Stimulated activated CD4-positive, alpha-beta T cell treated with anti-CD3 and anti-CD28 coated beads, Interleukin-15, amount 100 ng/mL, for 1 hour (primary cell): Measurements from ENCODE around the gene ZSCAN26.
A peak's percentile ranks its signal among the peaks of the same experiment; 100 is the strongest.
"Not testable (repeated sequence)": the region's sequence is repeated elsewhere in the genome, so short reads cannot be mapped to it uniquely, and the experiment has no call there.

Experiments
- DNase-seq, 2 donors: peaks; one replicate each; pipeline ENCODE4 v3.0.0-alpha.2; 2020; ENCODE audit warnings: low read depth in 1 of 2, low spot score in 1 of 2

Gene ZSCAN26

DNA sequence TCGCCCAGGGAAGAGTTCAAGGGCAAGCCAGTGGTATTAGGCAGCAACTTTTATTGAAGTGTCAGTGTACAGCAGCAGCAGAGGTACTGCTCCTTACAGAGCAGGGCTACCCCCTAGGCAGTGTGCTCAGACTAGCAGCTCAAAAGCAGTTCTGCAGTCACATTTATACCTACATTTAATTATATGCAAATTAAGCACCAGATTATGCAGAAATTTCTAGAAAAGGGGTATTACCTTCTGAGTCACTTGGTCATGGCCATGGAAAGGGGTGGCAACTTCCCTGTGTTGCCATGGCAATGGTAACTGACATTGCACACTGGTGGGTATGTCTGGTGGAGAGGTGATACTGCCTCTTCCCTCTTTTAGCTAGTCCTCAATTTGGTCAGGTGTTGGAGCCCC, 12.8 kb upstream of the ZSCAN26 start:
- no peak for DNase-seq

DNA sequence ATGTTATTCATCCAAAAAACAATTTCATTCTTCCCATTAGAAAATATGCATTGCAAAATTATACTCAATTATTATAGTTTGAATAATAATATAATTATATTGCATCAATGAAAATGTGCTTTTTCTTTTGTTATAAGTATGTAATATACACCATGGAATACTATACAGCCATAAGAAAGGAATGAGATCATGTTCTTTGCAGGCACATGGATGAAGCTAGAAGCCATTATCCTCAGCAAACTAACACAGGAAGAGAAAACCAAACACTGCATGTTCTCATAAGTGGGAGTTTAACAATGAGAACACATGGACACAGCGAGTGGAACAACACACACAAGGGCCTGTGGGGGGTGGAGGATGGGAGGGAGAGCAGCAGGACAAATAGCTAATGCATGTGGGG, 9.9 kb upstream of the ZSCAN26 start:
- DNase-seq: no peak

DNA sequence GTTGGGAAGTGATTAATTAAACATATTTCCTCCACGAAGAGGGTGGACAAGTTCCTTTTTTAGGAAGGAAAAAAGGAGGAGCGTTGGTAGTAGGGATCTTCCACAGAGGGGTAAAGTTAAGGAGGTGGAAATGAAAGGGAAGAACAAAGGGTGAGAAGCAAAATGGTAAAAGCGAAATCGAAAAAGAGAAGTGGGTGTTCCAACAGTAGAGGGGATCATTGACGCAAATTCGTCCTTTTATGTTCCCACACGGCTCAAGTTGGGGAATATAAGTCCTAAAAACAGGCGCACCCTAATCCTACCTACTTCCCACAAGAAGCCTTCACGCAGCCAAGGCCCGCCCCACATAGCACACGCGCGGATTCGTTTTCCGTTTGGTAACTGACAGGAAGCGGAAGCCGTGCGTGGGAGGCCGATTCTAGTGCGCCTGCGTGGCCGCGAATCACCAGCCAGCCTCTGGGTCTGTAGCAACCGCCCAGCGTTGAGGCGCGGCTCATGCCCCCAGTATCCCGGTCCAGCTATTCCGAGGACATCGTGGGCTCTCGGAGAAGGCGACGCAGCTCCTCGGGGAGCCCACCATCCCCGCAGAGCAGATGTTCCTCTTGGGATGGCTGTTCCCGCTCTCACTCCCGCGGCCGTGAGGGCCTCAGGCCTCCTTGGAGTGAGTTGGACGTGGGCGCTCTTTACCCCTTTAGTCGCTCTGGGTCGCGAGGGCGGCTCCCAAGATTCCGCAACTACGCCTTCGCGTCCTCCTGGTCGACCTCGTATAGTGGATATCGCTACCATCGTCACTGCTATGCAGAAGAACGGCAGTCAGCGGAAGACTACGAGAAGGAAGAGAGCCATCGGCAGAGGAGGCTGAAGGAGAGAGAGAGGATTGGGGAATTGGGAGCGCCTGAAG, 7.8 kb upstream of the ZSCAN26 start, which contains the start of gene NKAPL:
Gene NKAPL, plus strand, starts transcription at position 421 of the 901 bp plus-strand sequence. Its CDS starts 75 bp downstream, at position 496.
- peak in 1 of 2 donors; percentile 45 for DNase-seq

DNA sequence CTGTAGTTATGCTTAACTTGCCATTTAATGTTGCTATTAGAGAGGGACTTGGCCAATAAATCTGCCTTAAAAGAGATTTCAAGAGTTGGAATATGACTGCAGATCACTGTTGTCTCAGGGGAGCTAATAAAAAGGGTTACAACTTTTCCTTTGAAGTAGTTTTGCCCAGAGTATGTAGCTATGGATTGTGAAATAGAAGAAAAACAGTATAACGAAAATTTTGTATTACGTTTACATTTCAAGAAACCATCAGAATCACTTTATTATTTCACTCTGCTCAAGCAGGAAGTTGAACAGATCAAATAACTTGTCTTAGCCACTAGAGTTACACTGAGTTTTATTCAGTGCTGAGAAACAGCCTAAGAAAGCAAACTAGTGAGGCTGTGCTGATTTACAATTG, 3.0 kb upstream of the ZSCAN26 start:
- DNase-seq: no peak

DNA sequence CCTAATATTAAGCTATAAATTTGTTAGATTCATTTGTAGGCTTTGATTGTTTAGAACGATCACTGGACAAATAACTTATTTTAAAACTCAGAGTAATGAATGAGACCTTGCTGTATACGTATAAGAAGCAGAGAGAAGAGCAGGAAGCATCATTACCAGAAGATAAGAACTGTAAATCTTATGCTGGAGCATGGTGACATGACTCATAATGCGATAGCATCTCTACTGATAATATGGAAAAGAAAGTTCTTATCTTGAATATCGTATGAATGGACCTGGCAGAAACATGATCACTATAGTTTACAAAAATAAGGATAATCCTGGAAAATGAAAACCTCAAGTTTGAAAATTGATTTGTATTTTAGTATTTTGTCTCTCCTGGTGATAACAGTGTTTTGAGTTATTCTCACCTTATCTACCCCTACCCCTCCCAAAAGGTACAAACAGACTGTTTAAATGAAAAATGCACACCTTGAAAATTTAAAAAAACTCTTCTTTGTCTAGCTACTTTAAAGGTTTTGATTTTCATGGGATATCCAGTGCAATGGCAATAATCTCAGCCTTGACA, 2.0 kb upstream of the ZSCAN26 start:
- no peak for DNase-seq

DNA sequence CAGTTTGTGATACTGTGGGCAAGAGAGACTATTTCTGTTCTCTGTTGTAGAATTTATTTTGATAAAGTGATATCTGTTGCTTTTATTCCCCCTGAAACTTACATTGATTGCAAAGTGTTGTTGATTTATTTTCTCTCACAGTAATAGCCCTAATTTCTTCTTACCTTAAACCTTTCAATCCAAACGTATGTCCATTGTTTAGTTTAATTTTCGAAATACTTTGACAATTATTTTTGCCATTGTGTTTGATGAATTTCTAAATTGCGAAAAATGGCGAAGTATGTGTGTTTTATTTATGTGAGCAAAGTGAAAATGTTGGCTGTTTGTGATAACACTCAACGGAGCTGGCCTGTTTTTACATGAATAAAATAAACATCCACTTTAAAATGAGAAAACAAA, 381 bp upstream of the ZSCAN26 start:
- DNase-seq: no peak

DNA sequence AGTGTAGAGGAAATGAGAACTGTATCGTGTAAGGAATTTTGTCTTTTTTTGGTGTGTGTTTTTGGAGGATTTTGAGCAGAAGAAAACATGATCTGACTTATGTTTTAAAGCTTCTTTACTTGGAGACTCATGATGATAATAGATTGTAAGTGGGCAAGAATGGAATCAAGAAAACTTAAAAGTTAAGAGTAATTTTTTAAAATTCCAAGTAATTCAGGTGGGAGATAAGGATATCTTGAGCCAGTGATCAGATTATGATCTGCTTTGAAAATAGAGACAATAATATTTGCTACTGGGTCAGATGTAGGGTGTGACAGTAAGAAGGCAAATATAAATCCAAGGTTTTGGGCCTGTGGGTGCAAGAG, 734 bp downstream of the ZSCAN26 start:
- no peak for DNase-seq

DNA sequence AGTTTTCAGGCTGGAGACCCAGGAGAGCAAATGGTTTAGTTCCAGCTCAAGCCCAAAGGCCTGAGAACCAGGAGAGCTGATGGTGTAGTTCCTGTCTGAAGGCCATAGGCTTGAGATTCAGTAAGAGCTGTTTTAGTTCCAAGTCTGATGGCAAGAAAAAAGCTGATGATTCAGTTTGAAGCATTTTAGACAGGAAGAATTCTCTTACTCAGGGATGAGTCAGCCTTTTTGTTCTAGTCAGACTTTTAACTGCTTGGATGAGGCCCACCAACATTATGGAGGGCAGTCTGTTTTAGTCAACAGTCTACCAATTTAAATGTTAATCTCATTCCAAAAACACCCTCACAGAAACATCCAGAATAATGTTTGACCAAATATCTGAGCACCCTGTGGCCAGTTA, 2.5 kb downstream of the ZSCAN26 start:
- no peak for DNase-seq

DNA sequence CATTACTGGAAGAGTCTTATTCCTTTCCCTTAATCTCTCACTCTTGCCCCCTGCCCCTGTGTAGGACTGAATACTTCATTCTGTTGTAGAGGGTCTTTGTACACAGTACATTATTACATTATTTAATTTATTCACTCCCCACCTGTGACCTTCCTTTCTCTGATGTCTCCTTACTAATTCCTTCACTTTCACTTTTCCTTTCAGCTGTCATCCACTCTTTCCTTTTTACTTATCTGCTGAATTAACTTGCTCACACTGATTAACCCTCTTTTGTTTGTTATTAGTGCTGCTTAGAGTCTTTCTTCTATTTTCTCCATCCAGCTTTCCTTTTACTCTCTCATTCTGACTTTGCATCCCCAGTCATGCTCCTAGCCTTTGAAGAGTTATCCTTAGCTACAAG, 7.9 kb downstream of the ZSCAN26 start:
- DNase-seq: no peak

DNA sequence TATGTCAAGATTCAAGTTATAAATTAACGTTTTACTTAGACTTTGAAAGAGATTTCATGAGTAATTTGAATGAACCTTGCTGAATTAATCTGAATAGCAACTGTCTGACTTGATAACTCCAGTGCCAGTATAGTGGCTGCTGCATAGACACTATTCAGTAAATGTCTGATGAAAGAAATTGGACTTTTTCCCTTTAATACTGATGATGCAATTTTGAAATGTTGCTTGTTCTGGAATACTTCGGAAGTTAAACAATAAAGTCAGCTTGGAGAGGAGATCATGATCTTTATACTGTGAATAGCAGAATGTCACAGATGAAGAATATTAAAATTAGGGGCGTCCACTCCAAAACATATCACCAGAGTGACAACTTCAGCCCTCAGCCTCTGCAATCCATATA, 10.8 kb downstream of the ZSCAN26 start:
- DNase-seq: no peak

DNA sequence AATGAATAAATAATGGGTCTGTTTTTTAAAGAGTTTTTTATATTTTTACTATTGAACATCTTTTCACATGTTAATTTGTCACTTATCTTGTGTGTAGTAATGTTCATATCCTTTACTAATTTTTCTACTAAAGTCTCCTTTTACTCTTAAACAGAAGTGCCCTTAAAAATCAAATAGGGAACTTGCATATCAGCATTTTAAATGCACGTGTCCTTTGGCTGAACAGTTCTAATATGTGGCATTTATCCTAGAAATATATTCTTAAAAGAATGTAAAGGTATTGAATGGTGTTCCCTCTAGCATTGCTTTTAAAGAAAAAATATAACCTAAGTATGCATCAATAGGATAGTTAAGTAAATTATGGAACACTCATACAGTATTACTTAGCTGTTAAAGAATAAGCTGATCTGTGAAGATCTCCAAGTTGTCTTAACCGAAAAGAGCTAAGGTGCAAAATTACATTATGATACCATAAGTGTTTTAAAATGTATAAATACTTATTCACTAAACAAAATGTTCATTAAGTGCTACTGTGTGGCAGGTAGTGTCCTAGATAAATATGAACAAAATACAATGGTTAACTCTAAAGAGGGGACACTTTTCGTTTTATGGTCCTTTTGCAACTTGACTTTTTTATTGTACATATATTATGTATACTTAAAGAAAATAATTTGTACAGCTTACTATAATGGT, 13.8 kb downstream of the ZSCAN26 start:
- no peak for DNase-seq

DNA sequence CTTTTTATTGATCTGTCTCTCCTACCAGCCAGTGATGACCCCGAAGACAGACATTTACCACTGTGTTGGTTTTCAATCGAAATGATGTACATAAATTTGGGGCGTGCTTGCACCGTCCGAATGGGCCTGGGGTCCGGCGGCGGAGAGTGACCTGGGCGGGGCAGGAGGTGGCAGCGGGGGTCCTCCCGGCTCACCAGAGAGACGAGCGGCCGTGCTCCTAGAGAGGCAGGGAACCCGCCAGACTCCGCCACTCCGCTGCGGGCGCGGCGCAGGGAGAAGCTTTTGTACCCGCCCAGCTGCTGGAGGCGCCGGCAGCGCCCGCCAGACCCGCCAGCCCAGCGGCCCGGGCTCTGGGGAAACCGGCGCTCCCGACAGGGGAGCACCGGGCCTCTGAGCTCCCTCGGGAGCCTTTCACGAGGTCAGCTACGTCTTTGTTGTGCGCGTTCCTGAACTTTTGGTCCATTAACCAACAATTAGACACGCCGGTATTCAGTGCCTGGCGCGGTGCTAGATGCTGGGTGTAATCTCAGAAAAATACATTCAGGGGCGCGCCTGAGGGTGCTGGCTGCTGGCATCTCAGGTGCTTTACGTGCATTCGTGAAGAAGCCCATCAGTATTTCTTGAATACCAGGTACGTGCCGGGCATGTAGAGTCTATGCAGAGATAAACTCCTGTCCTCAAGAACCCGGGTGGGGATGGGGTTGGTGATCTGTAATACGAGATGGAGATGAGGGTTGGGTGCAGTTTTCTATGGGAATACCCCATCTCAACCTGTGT, 14.5 kb downstream of the ZSCAN26 start, which contains the start of gene PGBD1:
Gene PGBD1, plus strand, starts transcription at position 285 of the 777 bp plus-strand sequence. CDS start 2,242 bp downstream, outside the sequence.
- DNase-seq: peak in 1 of 2 donors; percentile 36

DNA sequence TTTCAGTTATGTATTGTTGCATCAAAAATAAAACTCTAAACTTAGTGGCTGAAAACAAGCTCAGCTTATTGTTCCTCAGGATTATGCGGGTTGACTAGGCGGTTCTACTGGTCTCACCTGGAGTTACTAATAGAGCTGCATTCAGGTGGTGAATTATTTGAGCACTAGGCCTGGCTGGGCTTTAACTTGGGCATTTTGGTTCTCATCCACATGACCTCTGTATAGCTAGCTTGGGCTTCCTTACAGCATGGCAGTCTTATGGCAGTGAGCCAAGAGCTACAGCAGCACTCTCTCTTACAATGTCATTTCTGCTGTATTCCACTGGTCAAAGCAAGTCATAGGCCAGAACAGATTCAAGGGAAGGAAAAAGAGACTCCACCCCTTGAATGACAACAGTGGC, 16.0 kb downstream of the ZSCAN26 start:
- DNase-seq: no peak

DNA sequence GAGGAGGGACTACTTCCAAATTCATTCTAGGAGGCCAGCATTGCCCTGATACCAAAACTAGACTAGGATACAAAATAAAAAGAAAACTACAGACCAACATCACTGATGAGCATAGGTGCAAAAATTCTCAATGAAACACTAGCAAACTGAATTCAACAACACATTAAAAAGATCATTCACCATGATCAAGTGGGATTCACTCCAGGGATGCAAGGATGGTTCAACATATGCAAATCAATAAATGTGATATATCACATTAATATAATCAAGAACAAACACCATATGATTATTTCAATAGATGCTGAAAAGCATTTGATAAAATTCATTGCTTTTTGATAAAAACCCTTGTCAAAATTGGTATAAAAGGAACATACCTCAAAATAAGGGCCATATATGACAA, 24.6 kb downstream of the ZSCAN26 start:
- no peak for DNase-seq

DNA sequence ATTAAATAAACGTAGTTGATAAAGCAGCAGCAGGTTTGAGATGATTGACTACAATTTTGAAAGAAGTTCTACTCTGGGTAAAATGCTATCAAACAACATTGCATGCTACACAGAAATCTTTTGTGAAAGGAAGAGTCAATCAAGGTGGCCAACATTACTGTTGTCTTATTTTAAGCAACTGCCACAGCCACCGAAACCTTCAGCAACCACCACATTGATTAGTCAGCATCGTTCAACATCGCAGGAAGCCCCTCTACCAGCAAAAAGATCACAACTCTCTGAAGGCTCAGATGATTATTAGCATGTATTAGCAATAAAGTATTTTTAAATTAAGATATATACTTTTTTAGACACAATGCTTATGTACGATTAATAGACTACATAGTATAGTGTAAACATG, 28.4 kb downstream of the ZSCAN26 start:
- DNase-seq: no peak

DNA sequence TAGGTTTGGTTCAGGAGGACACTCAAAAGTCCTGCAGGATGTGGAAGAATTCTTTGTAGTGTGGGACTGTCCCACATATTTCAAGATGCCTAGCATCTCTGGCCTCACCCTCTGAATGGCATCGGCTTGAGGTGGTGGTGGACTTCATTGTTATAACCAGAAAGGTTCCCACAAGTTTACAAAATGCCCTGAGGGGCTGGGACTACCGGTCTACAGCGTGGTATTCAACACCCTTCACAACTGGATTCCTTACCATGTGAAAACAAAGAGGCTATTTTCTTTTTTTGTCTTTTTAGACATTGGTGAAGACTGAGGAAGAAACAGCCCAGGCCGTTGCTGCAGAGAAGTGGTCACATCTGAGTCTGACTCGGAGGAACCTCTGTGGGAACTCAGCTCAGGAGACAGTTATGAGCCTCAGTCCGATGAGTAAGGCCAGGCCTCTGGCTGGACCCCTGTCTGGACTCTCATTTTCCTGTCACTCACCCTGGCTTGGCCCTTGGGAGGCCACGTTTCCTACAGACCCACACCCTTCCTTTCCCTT, 29.6 kb downstream of the ZSCAN26 start:
- no peak for DNase-seq

DNA sequence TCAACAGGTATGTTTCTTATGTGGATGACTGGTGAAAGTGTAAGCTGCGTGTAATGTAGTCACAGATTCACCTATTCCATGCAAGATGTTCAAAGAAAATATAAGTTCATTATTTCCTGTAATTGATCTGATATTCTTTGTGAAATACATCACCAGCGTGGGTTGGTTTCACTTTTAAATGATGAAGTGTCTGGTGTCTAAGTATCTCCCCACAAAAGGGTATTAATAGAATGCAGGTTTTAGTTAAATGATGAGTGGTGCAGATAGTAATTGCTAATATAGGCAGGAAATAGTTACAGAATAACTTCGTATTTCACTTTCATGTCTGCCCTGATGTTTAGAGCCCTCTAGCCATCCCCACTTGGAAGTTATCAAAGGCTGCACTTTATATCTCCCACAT, 36.6 kb downstream of the ZSCAN26 start:
- no peak for DNase-seq

DNA sequence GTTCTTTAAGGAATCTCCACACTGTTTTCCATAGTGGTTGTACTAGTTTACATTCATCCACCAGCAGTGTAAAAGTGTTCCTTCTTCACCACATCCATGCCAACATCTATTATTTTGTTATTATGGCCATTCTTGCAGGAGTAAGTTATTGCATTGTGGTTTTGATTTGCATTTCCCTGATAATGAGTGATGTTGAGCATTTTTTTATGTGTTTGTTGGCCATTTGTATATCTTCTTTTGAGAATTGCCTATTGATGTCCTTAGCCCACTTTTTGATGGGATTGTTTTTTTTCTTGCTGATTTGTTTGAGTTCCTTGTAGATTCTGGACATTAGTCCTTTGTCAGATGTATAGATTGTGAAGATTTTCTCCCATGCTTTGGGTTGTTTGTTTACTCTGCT, 39.4 kb downstream of the ZSCAN26 start:
- DNase-seq: not testable (repeated sequence)

DNA sequence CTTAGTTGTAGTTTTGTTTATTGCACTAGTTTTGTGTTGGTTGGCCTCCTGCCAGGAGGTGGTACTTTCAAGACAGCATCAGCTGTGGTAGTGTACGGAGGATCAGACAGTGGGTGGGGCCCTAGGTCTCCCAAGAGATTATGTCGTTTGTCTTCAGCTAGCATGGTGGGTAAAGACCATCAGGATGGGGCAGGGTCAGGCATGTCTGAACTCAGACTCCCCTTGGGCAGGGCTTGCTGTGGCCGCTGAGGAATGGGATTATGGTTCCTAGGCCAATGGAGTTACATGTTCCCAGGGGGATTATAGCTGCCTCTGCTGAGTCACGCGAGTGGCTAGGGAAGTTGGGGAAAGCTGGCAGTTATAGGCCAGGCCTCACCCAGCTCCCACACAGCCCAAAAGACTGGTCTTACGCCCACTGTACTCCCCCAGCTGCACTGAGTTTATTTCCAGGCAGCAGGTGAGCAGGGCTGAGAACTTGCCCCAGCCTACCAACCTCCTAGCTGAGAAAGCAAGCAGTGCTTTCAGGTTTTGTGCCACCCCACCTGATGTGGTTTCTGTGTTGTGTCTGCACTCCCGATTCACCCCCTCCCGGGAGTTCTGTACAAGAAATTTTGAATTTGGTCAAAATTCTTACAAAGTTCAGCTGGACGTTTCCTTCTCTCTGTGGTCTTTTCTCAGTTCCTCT, 44.3 kb downstream of the ZSCAN26 start:
- no peak for DNase-seq

DNA sequence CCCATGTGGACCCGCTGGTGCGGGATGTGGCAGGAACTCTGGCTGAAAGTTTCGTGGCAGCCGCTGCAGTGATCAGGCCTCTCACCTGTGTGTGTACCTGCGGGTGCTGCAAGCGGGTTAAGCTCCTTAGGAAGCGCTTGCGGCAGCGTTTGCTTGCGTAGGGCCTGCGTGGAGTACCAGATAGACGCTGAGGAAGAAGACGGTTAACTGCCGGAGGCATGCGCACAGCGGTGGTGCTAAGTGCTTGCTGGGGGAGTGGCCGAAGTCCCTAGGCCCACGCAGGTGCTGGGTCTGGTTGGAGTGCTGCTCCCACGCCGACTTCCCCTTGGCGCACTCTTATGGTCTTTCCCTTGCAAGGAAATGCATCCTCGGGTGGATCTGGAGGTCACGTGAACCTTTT, 46.0 kb downstream of the ZSCAN26 start:
- no peak for DNase-seq
